Endothelial cell of umbilical vein (primary cell): ENCODE measurements around the gene ABCA10. TPM values are rescaled to one million over a fixed set of nuclear protein-coding genes. Genes with fewer than 3 reads are reported as not detected.

ENCODE experiments used
- BruUV-seq: library from RNA; stranded (reverse); fragments of 400-500 nt; replicated peaks from 2 replicates; lab custom pipeline; 2021; lab: Mats Ljungman, UMichigan
- CTCF ChIA-PET: fragments of 300-600, 350-600 bp; sonication (Branson Sonifier 250); formaldehyde crosslinking; loops from one replicate; lab custom pipeline; 2021; ENCODE audit warnings: antibody characterized with exemption, inconsistent platforms; lab: Charles Lee
- POLR2A ChIA-PET: fragments of 300-600, 350-600 bp; sonication (Branson Sonifier 250); formaldehyde crosslinking; loops from one replicate; lab custom pipeline; 2021; ENCODE audit warnings: antibody characterized with exemption, inconsistent platforms; lab: Charles Lee
- DNase-seq: peaks from one replicate; pipeline ENCODE4 v3.0.0-alpha.2; 2011; ENCODE audit warnings: low read depth, low spot score
- FAIRE-seq: peaks from 2 replicates; lab custom pipeline; 2011; peaks lifted over from hg19 to GRCh38; lab: Jason Lieb, UNC
- H2AFZ ChIP-seq: 2 replicates; pipeline ENCODE4 v1.6.0; 2012; ENCODE audit warnings: low read depth, low read length, control low read depth, inconsistent platforms
- H3K27ac ChIP-seq: 2 replicates; pipeline ENCODE4 v1.5.1; 2011; ENCODE audit warnings: low read depth, mild to moderate bottlenecking, control low read depth, low read length, moderate library complexity; ENCODE audit not compliant: insufficient read depth
- H3K27me3 ChIP-seq, 2 experiments: 2 replicates each; pipeline versions ENCODE4 v1.6.0 to v1.6.1; 2011; ENCODE audit warnings: low read length in 2 of 2, mixed read lengths in 1 of 2; ENCODE audit not compliant: control insufficient read depth in 2 of 2, insufficient read depth in 2 of 2
- H3K36me3 ChIP-seq, 2 experiments: 2 replicates in 1 of 2; 3 replicates in 1 of 2; pipeline ENCODE4 v1.5.1; 2011; ENCODE audit warnings: low read length in 2 of 2, mild to moderate bottlenecking in 1 of 2, moderate library complexity in 1 of 2; ENCODE audit not compliant: control insufficient read depth in 2 of 2, insufficient read depth in 2 of 2; ENCODE audit errors: extremely low read depth in 1 of 2
- H3K4me1 ChIP-seq: 3 replicates; pipeline ENCODE4 v1.5.1; 2011; ENCODE audit warnings: mild to moderate bottlenecking, low read length; ENCODE audit not compliant: control insufficient read depth, insufficient read depth; ENCODE audit errors: extremely low read depth
- H3K4me2 ChIP-seq: 2 replicates; pipeline ENCODE4 v1.6.1; 2011; ENCODE audit warnings: low read length, control low read depth, mixed read lengths; ENCODE audit not compliant: insufficient read depth
- H3K4me3 ChIP-seq, 3 experiments: fragments of 200-600 bp in 1 of 3; sonication (generic), shearing (Covaris generic) in 1 of 3; replicated peaks in 1 of 3; 2 replicates each; pipeline ENCODE4 v1.5.1; 2011 to 2016; ENCODE audit warnings: control low read depth in 3 of 3, low read length in 3 of 3, mild to moderate bottlenecking in 2 of 3, inconsistent platforms in 1 of 3, low read depth in 1 of 3, moderate library complexity in 1 of 3; ENCODE audit not compliant: insufficient read depth in 1 of 3
- H3K79me2 ChIP-seq: 2 replicates; pipeline ENCODE4 v1.6.0; 2012; ENCODE audit warnings: low read length, inconsistent platforms; ENCODE audit not compliant: control insufficient read depth, insufficient read depth
- H3K9ac ChIP-seq: replicated peaks from 2 replicates; pipeline ENCODE3; 2011; ENCODE audit warnings: low read length, control low read depth; ENCODE audit not compliant: insufficient read depth; ENCODE audit errors: extremely low read depth
- H3K9me1 ChIP-seq: replicated peaks from 3 replicates; pipeline ENCODE4 v1.6.0; 2011; ENCODE audit warnings: mild to moderate bottlenecking, low read length; ENCODE audit not compliant: control insufficient read depth, insufficient read depth; ENCODE audit errors: extremely low read depth
- H3K9me3 ChIP-seq: replicated peaks from 2 replicates; pipeline ENCODE4 v1.5.1; 2012; ENCODE audit warnings: low read length, inconsistent platforms; ENCODE audit not compliant: control insufficient read depth, insufficient read depth
- H4K20me1 ChIP-seq: replicated peaks from 2 replicates; pipeline ENCODE3; 2011; ENCODE audit warnings: mild to moderate bottlenecking, low read length; ENCODE audit not compliant: control insufficient read depth, insufficient read depth; ENCODE audit errors: extremely low read depth
- CTCF ChIP-seq, 2 donors: IDR thresholded peaks; 1 replicate in 1 of 2; 2 replicates in 1 of 2; pipeline ENCODE4 v1.5.1; 2011; ENCODE audit warnings: low read length in 2 of 2, mild to moderate bottlenecking in 2 of 2, moderate library complexity in 2 of 2, control low read depth in 1 of 2, inconsistent platforms in 1 of 2, low read depth in 1 of 2; ENCODE audit not compliant: insufficient read depth in 1 of 2; ENCODE audit errors: extremely low read depth in 1 of 2
- EZH2 ChIP-seq: IDR thresholded peaks from 2 replicates; pipeline ENCODE4 v1.6.1; 2012; ENCODE audit warnings: borderline replicate concordance, low read depth, mild to moderate bottlenecking, moderate library complexity, low read length, inconsistent platforms; ENCODE audit not compliant: severe bottlenecking
- FOS ChIP-seq: IDR thresholded peaks from 2 replicates; pipeline ENCODE4 v1.6.1; 2011; ENCODE audit warnings: mild to moderate bottlenecking, low read length, moderate library complexity, borderline replicate concordance; ENCODE audit not compliant: insufficient read depth
- GATA2 ChIP-seq: IDR thresholded peaks from 2 replicates; pipeline ENCODE4 v1.7.0; 2011; ENCODE audit warnings: low read depth, mild to moderate bottlenecking, moderate library complexity, mixed read lengths, low read length; ENCODE audit not compliant: insufficient read length, insufficient read depth
- JUN ChIP-seq: IDR thresholded peaks from 2 replicates; pipeline ENCODE4 v1.6.1; 2011; ENCODE audit warnings: borderline replicate concordance, low read depth; ENCODE audit not compliant: insufficient read length, insufficient read depth
- MAX ChIP-seq: IDR thresholded peaks from 2 replicates; pipeline ENCODE4 v1.6.1; 2011; ENCODE audit not compliant: insufficient read depth, insufficient read length
- MYC ChIP-seq: IDR thresholded peaks from one replicate; pipeline ENCODE4 v1.6.1; 2011; ENCODE audit warnings: mild to moderate bottlenecking, low read depth, low read length
- POLR2A ChIP-seq: IDR thresholded peaks from 2 replicates; pipeline ENCODE4 v1.6.1; 2012; ENCODE audit warnings: low read depth, mild to moderate bottlenecking, control low read depth, low read length
- POLR2AphosphoS5 ChIP-seq: IDR thresholded peaks from 2 replicates; pipeline ENCODE4 v1.6.1; 2012; ENCODE audit warnings: low read depth, mild to moderate bottlenecking, control low read depth, low read length, moderate library complexity; ENCODE audit not compliant: insufficient read depth
- dilution Hi-C: fragments of 300-500 bp; cut with MboI; formaldehyde crosslinking; loops from one replicate; pipeline ENCODE4 v1.15.0; 2019; ENCODE audit warnings: low sequenced_read_pairs; ENCODE audit not compliant: extremely low pct_ligation_motif_present
- intact Hi-C: fragments of 100-400 bp; cut with micrococcal nuclease; formaldehyde crosslinking; loops from one replicate; pipeline ENCODE4 v1.10.0; 2022
- polyA plus RNA-seq, 4 experiments: library from polyadenylated mRNA; depleted of rRNA in 3 of 4; stranded (reverse) in 3 of 4; unstranded in 1 of 4; fragments of >200 nt; gene quantifications; 2 replicates each; pipeline versions ENCODE4 v1.2.1 to v1.2.3, GENCODE V29; 2011 to 2012; ENCODE audit warnings: missing spikeins in 1 of 4
- total RNA-seq: library from RNA; stranded (reverse); gene quantifications from 2 replicates; pipeline ENCODE4 v1.2.3, GENCODE V29; 2021

Gene ABCA10
- total and polyA plus RNA-seq, 2 donors (not counting 3 experiments of a cell fraction or from before 2014, with no cell fraction given), result 0.22 to 2.1 TPM

- Histone ChIP-seq H3K27ac (no peak overlapping the region), H2AFZ (no peak overlapping the region), H3K4me2 (no peak overlapping the region), H3K27me3 (no peaks in the 10 kb centered on the region), H3K36me3 (no peaks in the 10 kb centered on the region), H3K4me1 (peaks cover 4% of the 10 kb centered on the region), H3K79me2 (no peaks in the 10 kb centered on the region), H3K4me3 (no peak overlapping the region), H4K20me1 (no peaks in the 10 kb centered on the region), H3K9me3 (no peaks in the 10 kb centered on the region), H3K9me1 (no peaks in the 10 kb centered on the region), H3K9ac (no peak overlapping the region)
- TF ChIP-seq GATA2 (no peak), FOS (no peak), POLR2A (no peak), POLR2AphosphoS5 (no peak), JUN (no peak), MYC (no peak), EZH2 (no peak), MAX (no peak), CTCF (IDR thresholded peaks at IDR 0.05; ENCODE audit: extremely low read depth in 1 of 2, insufficient read depth in 1 of 2, low read depth in 1 of 2, low read length in 2 of 2) (no peak)
- CTCF ChIA-PET, result interaction anchor here (1.0 to 1.7 kb wide), 5 partner anchors 11 to 459 kb away, joined by 3 to 7 read pairs (median 3); no protein-coding TSS in a partner anchor
- BruUV-seq, result no TSS peak
- dilution Hi-C loops, result no loop called here
- POLR2A ChIA-PET, result no interaction called here
- no peak for FAIRE-seq
- DNase-seq, result no peak
- intact Hi-C loops, result no loop called here
Measured at GRCh38 chr17:69230939-69231338, 2.3 kb upstream of the ABCA10 start.
